Measurements from ENCODE around the gene CDKL1.
"Not testable (repeated sequence)": the region's sequence is repeated elsewhere in the genome, so short reads cannot be mapped to it uniquely, and the experiment has no call there.

CDKL1 gene

DNA sequence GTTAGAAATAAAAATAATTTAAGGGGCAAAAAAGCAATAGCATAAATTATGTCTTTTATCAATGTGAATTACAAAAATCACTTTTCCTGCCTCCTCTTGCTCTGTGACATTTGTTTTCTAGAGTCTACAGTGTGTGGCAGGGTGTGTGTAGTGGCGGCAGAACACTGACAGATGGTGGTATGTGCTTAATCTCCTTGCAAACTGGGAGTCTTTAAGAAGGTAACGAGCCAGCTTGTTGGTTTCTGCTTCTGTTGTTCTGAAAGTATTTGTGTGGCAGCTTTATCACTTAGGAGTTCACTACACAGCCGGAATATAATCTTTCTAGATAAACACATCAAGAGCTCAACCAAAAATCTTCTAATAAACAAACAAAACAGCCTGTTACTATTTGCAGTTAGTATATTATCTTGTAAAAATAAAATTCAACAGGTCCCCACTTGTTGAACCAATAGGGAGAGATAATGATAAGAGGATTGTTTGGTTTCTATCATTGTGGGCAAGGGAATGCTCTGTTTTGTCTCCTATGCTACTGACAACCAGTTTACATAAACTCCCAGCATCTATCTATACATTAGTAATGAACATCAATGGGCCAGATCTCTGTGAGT, 13.0 kb downstream of the CDKL1 start:
- DNase-seq = no peak

DNA sequence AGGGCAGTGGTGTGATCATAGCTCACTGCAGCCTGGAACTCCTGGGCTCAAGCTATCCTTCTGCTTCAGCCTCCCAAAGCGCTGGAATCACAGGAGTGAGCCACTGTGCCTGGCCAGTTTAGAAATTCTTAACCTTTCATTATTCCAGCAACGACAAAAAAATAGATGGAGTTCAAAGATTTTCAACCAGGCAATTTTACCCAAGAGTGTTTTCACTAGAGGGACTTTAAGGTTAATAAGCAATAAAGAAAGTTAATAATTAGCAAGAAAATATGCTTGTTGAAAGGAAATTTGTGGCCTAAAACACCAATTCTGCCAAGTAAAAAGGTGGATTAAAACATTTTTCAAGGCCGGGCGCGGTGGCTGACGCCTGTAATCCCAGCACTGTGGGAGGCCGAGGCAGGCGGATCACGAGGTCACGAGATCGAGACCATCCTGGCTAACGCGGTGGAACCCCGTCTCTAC, 14.8 kb downstream of the CDKL1 start:
- DNase-seq = no peak

DNA sequence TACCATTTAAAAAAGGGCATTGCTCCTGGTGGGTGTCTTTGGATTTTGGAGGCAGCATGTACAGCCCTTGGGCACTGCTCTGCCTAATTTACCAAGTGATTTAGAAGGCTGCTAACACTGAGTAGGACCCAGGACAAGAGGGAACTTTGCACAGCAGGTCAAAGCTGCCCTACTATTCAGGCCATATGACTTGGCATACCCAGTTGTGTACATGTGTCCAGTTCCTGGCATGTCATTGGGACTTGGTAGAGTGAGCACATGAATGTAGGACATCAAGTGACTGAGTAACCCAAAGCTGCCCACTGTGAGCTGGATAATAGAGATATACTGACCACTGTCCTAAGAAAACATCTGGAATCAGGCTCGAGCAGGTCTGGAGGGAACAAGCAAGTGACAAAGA, 15.7 kb downstream of the CDKL1 start:
- DNase-seq = no peak

DNA sequence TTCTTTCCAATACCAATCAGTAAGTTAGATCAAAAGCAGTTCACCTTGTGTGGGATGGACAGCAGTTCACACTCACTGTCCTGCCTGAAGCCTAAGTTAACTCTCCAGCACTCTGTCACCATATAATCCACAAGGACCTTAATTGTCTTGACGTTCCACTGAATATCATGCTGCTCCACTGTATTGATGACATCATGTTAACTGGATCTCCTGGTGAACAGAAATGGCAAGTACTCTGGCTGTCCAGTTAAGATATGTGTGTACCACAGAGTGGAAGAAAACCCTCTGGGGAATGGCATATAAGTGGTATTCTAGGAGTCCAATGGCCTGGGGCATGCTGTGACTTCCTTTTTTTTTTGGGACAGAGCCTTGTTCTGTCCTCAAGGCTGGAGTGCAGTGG, 16.2 kb downstream of the CDKL1 start:
- no peak for DNase-seq

DNA sequence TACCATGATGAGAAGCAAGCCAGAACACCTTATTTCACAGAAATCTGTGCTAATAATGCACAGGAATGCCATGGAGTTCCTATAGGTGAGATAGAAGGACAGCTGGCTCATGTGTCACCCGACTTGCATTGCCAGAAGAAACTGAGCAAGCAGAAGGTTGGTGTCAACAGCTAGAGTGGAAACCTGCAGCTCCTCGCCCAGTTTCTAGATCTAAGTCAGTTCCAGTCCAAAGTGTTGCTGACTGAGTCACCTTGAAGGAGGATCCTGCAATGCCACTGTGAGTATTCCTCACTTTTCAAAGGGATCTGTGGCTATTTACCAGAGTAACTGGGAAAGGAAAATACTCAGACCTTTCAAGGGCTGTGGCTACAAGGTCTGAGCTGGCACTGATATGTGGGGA, 17.1 kb downstream of the CDKL1 start:
- DNase-seq = no peak

DNA sequence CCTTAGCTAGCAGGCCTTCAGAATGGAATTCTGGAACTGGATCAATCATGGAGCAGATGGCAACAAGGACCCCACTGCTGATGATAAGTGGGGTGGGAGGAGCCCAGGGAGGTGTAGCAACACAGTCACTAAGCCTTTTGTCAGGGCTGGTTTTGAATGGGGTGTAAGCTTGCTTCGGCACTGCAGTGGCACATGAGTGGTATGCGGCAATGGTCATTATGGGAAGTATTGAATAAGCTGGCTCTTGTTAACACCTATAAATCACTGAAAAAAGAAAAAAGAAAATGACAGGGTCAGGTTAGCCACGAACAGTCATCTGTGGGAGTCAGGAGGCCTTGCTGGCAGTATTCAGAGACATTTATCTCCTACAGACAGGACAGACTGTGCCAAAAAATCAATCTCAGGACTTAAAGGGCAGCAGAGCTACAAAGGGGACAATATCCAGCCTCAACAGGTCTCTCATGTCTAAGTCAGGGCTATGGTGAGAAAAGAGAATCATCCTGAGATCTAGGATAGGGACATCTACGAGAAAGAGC, 19.1 kb downstream of the CDKL1 start:
- no peak for DNase-seq

DNA sequence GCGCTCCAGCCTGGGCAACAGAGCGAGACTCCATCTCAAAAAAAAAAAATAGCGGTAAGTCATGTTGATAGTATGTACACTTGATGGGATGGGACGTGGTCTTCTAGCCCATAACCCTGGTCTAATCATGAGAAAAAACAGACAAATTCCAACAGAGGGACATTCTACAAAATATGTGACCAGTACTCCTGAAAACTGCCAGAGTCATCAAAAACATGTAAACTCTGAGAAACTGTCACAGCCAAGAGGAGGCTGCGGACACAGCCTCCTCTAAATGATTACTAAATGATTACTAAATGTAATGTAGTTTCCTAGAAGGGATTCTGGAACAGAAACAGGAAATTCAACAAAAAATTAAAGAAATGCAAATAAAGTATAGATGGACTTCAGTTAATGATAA, 20.9 kb downstream of the CDKL1 start:
- no peak for DNase-seq

DNA sequence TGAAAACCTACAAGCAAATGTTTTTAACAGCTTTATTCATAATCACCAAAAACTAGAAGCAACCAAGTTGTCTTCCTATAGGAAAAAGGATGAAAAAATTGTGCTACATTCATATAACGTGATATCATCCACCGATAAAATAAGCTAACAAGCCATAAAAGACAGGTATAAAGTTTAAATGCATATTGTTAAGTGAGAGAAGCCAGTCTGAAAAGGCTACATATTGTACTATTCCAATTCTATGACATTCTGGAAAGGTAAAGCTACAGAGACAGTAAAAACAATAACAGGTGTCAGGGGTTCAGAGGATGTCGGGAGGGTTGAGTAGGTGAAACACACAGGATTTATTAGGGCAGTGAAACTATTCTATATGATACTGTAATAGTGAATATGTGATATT, 22.7 kb downstream of the CDKL1 start:
- no peak for DNase-seq

DNA sequence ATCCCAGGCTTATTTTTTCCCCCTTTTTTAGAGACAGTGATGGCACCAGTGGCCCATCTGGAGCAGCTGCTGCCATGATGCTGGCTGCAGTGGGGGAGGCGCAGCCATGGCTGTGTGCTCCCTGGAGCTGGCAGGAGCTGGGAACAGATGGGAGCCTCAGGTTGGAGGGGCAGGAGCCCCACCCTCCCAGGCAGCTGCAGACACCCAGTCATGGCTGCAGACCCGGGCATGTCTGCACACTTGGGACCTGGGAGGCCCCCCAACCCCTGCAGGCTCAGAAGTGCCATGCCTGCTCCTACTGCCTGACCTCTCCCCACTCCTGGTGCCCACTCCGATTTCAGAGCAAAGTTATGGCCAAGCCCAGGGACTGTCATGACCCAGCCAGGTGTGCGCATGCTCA, 25.1 kb downstream of the CDKL1 start:
- no peak for DNase-seq

DNA sequence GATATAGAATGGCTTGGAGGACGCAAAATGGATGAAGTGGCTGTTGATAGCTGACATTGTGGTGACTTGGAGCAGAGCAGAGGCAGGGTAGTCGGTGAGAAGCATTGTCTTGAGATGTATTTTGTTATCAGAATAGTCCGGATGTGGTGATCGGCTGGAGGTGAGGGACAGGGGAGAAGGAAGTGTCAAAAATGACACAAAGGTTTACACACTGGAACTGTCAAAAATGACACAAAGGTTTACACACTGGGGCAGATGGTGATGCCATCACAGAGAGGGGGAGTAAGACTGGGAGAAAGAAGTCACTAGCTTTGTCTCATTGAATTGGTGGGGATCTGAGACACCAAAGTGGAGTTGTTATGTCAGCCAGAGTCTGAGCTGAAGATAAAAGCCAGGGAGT, 30.1 kb downstream of the CDKL1 start:
- DNase-seq = no peak

DNA sequence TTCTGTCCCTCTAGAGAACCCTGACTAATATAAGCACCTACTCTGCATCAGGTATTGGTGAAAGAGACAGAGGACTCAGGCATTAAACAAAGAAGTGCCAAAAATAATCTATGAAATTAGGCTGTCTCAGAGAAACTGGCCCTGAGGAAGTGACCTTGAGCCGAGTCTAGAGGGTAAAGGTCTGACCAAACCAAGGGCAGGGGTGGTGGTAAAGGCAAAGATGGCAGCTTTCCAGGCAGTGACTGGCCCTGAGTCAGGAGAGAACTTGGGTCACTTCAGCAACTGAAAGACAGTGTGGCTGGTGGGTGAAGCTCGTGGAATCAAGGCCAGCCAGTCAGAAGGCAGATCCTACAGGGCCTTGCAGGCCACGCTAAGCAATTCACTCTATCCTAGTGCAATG, 30.6 kb downstream of the CDKL1 start:
- no peak for DNase-seq

DNA sequence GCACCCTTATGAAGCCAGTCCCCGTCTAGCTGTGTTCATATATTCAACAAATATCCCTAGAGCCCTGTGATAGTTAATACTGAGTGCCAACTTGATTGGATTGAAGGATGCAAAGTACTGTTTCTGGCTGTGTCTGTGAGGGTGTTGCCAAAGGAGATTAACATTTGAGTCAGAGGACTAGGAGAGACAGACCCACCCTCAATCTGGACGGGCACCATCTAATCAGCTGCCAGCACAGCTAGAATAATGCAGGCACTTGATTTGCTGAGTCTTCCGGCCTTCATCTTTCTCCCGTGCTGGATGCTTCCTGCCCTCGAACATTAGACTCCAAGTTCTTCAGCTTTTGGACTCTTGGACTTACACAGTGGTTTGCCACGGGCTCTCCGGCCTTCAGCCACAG, 31.1 kb downstream of the CDKL1 start:
- not testable (repeated sequence) for DNase-seq

DNA sequence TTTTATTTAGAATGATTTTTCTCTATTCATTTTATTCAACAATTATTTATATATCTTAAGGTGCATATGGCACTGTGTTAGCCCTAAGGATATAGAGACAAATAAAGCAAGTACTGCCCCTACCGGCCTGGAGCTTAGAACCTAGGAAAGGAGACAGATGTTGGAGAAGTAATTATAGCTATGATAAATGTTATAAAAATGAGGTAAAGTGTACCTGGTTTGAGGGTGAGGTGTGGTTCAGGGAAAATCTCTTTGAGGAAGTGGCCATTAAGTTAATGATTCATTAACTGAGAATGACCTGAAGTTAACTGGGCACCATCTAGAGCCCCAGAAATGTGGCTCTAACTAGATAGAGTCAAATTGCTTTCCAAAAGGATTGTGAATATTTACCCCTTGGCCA, 31.9 kb downstream of the CDKL1 start:
- no peak for DNase-seq

DNA sequence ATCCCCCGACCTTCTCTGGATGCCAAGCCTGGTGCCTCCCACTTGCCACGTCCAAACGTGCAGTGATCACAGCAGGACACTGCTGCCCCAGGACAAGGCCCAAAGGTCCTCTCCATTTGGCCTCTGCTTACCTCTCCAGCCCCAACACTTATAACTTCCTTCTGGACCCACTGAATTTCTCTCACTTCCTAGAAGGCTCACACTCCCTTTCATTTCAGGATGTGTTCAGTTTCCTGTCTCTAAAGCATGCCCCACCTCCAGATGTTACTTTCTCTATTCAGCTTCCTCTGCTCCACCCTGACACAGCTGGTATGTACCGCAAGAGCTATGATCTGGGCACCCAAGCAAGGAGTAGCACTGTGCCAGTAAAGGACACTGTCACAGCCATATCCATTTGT, 33.0 kb downstream of the CDKL1 start:
- DNase-seq = no peak

DNA sequence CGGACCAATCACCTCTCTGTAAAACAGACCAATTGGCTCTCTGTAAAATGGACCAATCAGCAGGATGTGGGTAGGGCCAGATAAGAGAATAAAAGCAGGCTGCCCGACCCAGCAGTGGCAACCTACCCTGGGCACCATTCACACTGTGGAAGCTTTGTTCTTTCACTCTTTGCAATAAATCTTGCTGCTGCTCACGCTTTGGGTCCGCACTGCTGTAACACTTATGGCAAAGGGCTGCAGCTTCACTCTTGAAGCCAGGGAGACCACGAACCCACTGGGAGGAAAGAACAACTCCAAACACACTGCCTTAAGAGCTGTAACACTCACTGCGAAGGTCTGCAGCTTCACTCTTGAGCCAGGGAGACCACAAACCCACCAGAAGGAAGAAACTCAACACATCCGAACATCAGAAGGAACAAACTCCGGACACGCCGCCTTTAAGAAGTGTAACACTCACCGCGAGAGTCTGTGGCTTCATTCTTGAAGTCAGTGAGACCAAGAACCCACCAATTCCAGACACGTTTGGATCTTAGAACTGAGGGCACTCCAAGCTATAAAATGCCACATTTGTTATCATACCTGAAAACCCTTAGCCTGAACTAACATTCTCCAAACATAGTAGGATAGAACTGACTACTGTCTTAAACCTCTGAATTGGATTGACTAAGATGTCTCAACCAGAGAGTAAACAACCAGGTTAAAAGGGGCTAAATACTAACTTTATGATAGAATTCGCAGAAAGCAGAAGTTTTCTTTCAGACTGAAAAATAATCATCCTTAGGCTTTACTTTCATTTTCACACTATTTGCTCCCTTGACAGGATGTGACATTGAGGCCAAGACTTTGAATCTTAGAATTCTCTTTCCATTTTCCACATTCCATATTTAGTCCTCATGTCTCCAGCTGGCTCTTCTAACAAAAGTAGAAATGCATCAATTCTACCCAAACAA, 33.6 kb downstream of the CDKL1 start:
- no peak for DNase-seq

DNA sequence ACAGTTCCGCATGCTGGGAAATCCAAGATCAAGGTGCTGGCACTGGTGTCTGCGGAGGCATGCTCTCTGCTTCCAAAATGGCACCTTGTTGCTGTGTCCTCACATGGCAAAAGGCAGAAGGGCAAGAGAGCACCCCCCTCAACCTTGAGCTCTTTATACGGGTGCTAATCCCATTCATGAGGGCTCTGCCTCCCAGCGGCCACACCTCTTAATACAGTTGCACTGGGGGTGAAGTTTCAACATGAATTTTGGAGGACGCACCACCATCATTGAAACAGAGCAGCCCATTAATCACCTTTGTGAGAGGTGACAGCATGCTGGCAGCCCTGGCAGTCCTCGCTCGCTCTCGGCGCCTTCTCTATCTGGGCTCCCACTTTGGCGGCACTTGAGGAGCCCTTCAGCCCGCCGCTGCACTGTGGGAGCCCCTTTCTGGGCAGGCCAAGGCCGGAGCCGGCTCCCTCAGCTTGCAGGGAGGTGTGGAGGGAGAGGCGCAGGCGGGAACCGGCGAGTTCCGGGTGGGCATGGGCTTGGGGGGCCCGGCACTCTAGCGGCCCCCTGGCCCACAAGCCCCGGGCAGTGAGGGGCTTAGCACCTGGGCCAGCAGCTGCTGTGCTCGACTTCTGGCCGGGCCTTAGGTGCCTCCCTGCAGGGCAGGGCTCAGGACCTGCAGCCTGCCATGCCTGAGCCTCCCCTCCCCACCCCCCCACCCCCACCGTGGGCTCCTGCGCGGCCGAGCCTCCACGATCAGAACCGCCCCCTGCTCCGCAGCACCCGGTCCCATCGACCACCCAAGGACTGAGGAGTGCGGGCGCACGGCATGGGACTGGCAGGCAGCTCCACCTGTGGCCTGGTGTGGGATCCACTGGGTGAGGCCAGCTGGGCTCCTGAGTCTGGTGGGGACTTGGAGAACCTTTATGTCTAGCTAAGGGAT, 34.9 kb downstream of the CDKL1 start:
- DNase-seq = not testable (repeated sequence)

DNA sequence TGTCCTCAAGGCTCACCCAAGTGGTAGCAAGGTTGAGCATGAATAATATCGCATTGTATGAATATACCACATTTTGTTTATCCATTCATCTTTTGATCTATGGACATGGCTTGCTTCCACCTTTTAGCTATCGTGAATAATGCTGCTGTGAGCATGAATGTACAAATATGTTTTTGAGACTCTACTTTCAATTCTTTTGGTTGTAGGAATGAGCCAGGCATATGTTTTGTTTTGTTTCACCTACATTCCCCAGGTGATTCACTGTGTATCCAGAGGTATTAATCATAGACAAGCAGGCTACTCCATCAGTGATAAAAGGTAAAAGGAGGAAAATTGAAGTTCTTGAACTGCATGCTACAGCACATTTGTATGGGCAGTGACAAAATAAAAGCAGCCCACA, 35.8 kb downstream of the CDKL1 start:
- no peak for DNase-seq

DNA sequence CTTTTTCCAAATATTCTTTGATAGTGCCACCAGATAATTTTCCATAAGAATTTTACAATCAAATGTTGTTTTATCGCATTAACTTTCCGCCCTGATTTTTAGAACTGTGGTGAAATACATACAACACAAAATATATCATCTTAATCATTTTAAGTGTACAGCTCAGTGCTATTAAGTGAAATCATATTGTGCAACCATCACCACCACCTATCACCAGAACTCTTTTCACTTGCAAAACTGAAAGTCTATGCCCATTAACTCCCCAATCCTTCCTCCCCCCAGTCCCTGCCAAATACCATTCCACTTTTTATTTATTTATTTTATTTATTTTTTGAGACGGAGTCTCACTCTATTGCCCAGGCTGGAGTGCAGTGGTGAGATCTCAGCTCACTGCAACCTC, 36.6 kb downstream of the CDKL1 start:
- DNase-seq = no peak

DNA sequence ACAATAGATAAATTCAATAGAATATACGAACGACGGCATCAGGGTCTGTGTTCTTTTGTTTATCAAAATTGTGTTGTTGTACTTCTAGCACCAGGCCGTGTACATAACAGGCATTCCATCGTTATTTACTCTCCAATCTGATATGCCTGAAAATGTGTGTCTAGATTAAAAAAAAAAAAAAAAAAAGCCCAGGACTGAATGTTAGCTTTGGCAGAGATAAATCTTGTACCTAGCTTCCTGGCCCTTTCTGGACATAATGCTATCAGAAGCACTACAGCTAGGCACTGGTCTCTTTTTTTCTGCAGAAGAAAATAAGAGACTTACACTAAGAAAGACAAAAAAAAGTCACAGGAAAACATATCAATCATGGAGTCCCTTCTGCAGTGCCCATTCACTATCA, 37.0 kb downstream of the CDKL1 start:
- no peak for DNase-seq

DNA sequence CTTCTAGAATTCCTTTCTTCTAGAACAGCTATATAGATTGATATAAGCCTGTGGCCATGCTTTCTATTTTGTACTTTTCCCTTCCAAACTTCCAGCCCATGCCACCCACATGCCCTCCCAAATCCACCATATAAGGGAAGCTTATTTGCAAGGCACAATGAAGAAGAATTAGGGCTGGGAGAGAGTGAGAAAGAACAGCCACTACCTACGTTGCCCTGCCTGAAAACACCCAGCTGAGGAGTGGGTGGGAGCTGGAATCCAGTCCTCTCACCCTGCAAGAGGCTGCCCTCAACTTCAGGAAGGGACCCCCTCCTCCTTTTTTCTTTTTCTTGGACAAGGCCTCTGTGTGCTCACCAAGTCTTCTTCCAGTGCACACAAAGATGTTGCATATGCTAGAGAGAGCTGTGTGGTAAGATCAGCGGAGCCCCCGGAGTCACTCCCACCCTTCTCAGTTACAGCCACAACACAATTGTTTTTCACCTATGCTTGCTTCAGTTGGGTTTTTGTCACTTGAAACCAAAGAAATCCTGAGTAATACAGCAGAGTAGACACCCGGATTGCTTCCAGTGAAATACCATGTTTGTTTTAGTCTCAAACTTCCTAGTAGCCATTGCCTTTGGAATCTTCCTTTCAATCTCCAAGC, 38.8 kb downstream of the CDKL1 start:
- DNase-seq = no peak

DNA sequence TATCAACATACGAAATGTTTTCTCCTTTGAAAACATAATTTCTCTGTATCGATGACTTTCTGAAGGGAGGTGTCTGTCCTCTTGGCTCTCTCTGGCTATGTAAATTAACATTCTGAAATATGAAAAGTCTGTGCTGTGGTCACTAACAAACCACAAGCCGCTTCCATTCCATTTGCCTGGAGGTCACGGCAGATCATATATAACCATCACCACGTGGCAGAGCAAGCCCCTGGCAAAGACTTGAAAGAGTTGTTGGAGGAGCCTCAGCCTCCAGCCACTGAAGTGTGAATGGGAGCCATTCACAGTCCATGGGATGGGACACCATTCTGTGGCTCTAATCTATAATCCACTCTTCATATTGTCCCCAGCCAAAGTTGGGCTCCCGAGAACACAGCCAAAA, 39.6 kb downstream of the CDKL1 start:
- no peak for DNase-seq

DNA sequence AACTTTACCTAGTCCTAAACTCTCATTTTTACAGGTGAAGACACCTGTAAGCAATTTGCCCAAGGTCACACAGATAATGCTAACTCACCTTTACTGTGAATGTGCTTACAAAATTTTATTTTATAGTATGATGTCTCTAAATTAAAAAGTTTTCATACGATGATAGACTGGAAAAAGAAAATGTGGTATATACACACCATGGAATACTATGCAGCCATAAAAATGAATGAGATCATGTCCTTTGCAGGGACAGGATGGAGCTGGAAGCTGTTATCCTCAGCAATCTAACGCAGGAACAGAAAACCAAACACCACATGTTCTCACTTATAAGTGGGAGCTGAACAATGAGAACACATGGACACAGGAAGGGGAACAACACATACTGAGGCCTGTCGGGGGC, 40.4 kb downstream of the CDKL1 start:
- not testable (repeated sequence) for DNase-seq

DNA sequence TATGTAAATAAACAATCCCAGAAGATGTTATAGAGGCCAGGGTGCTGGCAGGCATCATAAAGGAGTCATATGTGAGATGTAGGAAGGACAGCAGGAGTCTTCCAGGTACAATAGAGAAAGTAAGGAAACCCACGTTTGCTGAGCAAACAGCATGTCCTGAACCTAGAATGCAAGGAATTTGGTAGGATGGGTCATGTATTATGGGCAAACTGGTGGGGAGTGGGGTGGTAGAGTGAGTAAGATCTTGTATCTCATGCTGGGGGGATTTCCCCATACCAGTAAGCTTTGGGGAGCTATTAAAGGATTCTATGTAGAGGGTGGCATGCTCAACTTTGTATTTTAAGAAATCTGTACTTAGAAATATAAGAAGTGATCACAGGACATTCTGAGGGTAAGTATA, 41.0 kb downstream of the CDKL1 start:
- no peak for DNase-seq

All from activated naive CD4-positive, alpha-beta T cell treated with anti-CD3 and anti-CD28 coated beads, Interleukin-2, amount 50 U/mL, for 16 hours (primary cell).